ENCODE results near the gene CTNNA2.

- TF ChIP-seq, protein P1, sequence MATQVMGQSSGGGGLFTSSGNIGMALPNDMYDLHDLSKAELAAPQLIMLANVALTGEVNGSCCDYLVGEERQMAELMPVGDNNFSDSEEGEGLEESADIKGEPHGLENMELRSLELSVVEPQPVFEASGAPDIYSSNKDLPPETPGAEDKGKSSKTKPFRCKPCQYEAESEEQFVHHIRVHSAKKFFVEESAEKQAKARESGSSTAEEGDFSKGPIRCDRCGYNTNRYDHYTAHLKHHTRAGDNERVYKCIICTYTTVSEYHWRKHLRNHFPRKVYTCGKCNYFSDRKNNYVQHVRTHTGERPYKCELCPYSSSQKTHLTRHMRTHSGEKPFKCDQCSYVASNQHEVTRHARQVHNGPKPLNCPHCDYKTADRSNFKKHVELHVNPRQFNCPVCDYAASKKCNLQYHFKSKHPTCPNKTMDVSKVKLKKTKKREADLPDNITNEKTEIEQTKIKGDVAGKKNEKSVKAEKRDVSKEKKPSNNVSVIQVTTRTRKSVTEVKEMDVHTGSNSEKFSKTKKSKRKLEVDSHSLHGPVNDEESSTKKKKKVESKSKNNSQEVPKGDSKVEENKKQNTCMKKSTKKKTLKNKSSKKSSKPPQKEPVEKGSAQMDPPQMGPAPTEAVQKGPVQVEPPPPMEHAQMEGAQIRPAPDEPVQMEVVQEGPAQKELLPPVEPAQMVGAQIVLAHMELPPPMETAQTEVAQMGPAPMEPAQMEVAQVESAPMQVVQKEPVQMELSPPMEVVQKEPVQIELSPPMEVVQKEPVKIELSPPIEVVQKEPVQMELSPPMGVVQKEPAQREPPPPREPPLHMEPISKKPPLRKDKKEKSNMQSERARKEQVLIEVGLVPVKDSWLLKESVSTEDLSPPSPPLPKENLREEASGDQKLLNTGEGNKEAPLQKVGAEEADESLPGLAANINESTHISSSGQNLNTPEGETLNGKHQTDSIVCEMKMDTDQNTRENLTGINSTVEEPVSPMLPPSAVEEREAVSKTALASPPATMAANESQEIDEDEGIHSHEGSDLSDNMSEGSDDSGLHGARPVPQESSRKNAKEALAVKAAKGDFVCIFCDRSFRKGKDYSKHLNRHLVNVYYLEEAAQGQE (IDR thresholded peaks at IDR 0.05; ENCODE audit: insufficient read depth in 1 of 2, low read depth in 2 of 2, low read length in 2 of 2): no peak
- TF ChIP-seq POLR2AphosphoS5 (IDR thresholded peaks at IDR 0.05; ENCODE audit: low read depth, low read length) (no peak), SIN3A (IDR thresholded peaks at IDR 0.05; ENCODE audit: borderline replicate concordance, insufficient read depth, low read length) (no peak), TAF1 (IDR thresholded peaks at IDR 0.05; ENCODE audit: borderline replicate concordance, insufficient read depth, low read length) (no peak)
These were observed 768.2 kb downstream of the CTNNA2 start for GRCh38 chr2:80281049-80281448.
